ENCODE results near the gene GJB3. TPM values are rescaled to one million over a fixed set of nuclear protein-coding genes. Genes with fewer than 3 reads are reported as not detected.
"Not testable (repeated sequence)": the region's sequence is repeated elsewhere in the genome, so short reads cannot be mapped to it uniquely, and the experiment has no call there.

Gene GJB3
- not detected for total RNA-seq

GRCh38 chr1:34781071-34781843 is at the start of gene GJB3:
GJB3 (plus strand) TSS chr1:34781214; CDS start chr1:34784763, 3,549 bp downstream.
- ATAC-seq (ENCODE audit: low read depth) (no peak), DNase-seq (peak; percentile 44)
- no peaks in the 10 kb centered on the region for H3K4me1 Mint-ChIP-seq
- H3K4me3 Mint-ChIP-seq, result peak within 1 kb of the TSS; percentile 18
- peaks cover 38% of the 10 kb centered on the region for H3K27me3 Mint-ChIP-seq
- no peak within 1 kb of the TSS for H3K27ac Mint-ChIP-seq
- no peaks in the 10 kb centered on the region for H3K36me3 Mint-ChIP-seq
- no peaks in the 10 kb centered on the region for H3K9me3 Mint-ChIP-seq
- POLR2A ChIA-PET, result no interaction called here

GRCh38 chr1:34732831-34733230 is 48.2 kb upstream of the GJB3 start:
- H3K36me3 Mint-ChIP-seq; H3K27ac Mint-ChIP-seq; H3K27me3 Mint-ChIP-seq; POLR2A ChIA-PET; H3K4me3 Mint-ChIP-seq; ATAC-seq (ENCODE audit: low read depth); DNase-seq; H3K9me3 Mint-ChIP-seq; H3K4me1 Mint-ChIP-seq: not testable (repeated sequence)

GRCh38 chr1:34736692-34737091 is 44.3 kb upstream of the GJB3 start:
- Mint-ChIP-seq H3K4me1 (no peaks in the 10 kb centered on the region), H3K36me3 (no peaks in the 10 kb centered on the region), H3K9me3 (no peaks in the 10 kb centered on the region), H3K27ac (no peak overlapping the region), H3K27me3 (peaks cover 7% of the 10 kb centered on the region), H3K4me3 (no peak overlapping the region)
- ATAC-seq (ENCODE audit: low read depth) (no peak), DNase-seq (no peak)
- POLR2A ChIA-PET, result no interaction called here

- H3K9me3 Mint-ChIP-seq; POLR2A ChIA-PET; DNase-seq; H3K4me1 Mint-ChIP-seq; H3K4me3 Mint-ChIP-seq; H3K36me3 Mint-ChIP-seq; ATAC-seq (ENCODE audit: low read depth); H3K27ac Mint-ChIP-seq; H3K27me3 Mint-ChIP-seq: not testable (repeated sequence)
Observed at GRCh38 chr1:34737236-34737635, 43.8 kb upstream of the GJB3 start.

- no peaks in the 10 kb centered on the region for H3K9me3 Mint-ChIP-seq
Observed at GRCh38 chr1:34739613-34740012, 41.4 kb upstream of the GJB3 start.

GRCh38 chr1:34740161-34740868 is 40.7 kb upstream of the GJB3 start:
- H3K4me1 Mint-ChIP-seq, result no peaks in the 10 kb centered on the region
- no peak overlapping the region for H3K27ac Mint-ChIP-seq
- no peaks in the 10 kb centered on the region for H3K9me3 Mint-ChIP-seq
- H3K27me3 Mint-ChIP-seq, result peaks cover 3% of the 10 kb centered on the region
- DNase-seq (no peak), ATAC-seq (ENCODE audit: low read depth) (no peak)
- H3K36me3 Mint-ChIP-seq, result no peaks in the 10 kb centered on the region
- H3K4me3 Mint-ChIP-seq, result no peak overlapping the region
- POLR2A ChIA-PET, result no interaction called here

More at GRCh38 chr1:34739613-34740012, 41.4 kb upstream of the GJB3 start:
- DNase-seq (no peak), ATAC-seq (ENCODE audit: low read depth) (no peak)
- Mint-ChIP-seq H3K27ac (no peak overlapping the region), H3K36me3 (no peaks in the 10 kb centered on the region), H3K4me3 (no peak overlapping the region), H3K4me1 (no peaks in the 10 kb centered on the region), H3K27me3 (peaks cover 3% of the 10 kb centered on the region)
- POLR2A ChIA-PET, result no interaction called here

- H3K27me3 Mint-ChIP-seq, result peaks cover 3% of the 10 kb centered on the region
- POLR2A ChIA-PET, result no interaction called here
- H3K27ac Mint-ChIP-seq, result no peak overlapping the region
- no peaks in the 10 kb centered on the region for H3K4me1 Mint-ChIP-seq
- no peaks in the 10 kb centered on the region for H3K9me3 Mint-ChIP-seq
- no peak overlapping the region for H3K4me3 Mint-ChIP-seq
- peak; percentile 91 for DNase-seq
- H3K36me3 Mint-ChIP-seq, result no peaks in the 10 kb centered on the region
- peak; percentile 93 for ATAC-seq (ENCODE audit: low read depth)
Observed at GRCh38 chr1:34742667-34743270, 38.2 kb upstream of the GJB3 start.

- Mint-ChIP-seq H3K27me3 (peaks cover 3% of the 10 kb centered on the region), H3K36me3 (no peaks in the 10 kb centered on the region), H3K27ac (no peak overlapping the region), H3K4me3 (no peak overlapping the region), H3K4me1 (no peaks in the 10 kb centered on the region), H3K9me3 (no peaks in the 10 kb centered on the region)
- no peak for ATAC-seq (ENCODE audit: low read depth)
- DNase-seq, result no peak
- POLR2A ChIA-PET, result no interaction called here
Observed at GRCh38 chr1:34743775-34744174, 37.2 kb upstream of the GJB3 start.

GRCh38 chr1:34744851-34745250 is 36.2 kb upstream of the GJB3 start:
- no peaks in the 10 kb centered on the region for H3K36me3 Mint-ChIP-seq
- peaks cover 6% of the 10 kb centered on the region for H3K27me3 Mint-ChIP-seq
- H3K4me1 Mint-ChIP-seq, result no peaks in the 10 kb centered on the region
- POLR2A ChIA-PET, result no interaction called here
- ATAC-seq (ENCODE audit: low read depth) (no peak), DNase-seq (no peak)
- no peak overlapping the region for H3K4me3 Mint-ChIP-seq
- no peaks in the 10 kb centered on the region for H3K9me3 Mint-ChIP-seq
- H3K27ac Mint-ChIP-seq, result no peak overlapping the region

- POLR2A ChIA-PET, result no interaction called here
- Mint-ChIP-seq H3K27ac (no peak overlapping the region), H3K36me3 (no peaks in the 10 kb centered on the region), H3K27me3 (peaks cover 2% of the 10 kb centered on the region), H3K9me3 (no peaks in the 10 kb centered on the region), H3K4me1 (no peaks in the 10 kb centered on the region), H3K4me3 (no peak overlapping the region)
- no peak for DNase-seq
- ATAC-seq (ENCODE audit: low read depth), result no peak
Observed at GRCh38 chr1:34745666-34746065, 35.3 kb upstream of the GJB3 start.

- no peak for ATAC-seq (ENCODE audit: low read depth)
- H3K27me3 Mint-ChIP-seq, result peaks cover 2% of the 10 kb centered on the region
Observed at GRCh38 chr1:34746101-34746500, 34.9 kb upstream of the GJB3 start.

GRCh38 chr1:34746785-34747637 is 34.0 kb upstream of the GJB3 start:
- no peak overlapping the region for H3K27ac Mint-ChIP-seq
- peaks cover 2% of the 10 kb centered on the region for H3K27me3 Mint-ChIP-seq
- H3K9me3 Mint-ChIP-seq, result no peaks in the 10 kb centered on the region
- ATAC-seq (ENCODE audit: low read depth), result no peak
- DNase-seq, result no peak
- no peak overlapping the region for H3K4me3 Mint-ChIP-seq
- H3K4me1 Mint-ChIP-seq, result no peaks in the 10 kb centered on the region
- POLR2A ChIA-PET, result no interaction called here
- H3K36me3 Mint-ChIP-seq, result no peaks in the 10 kb centered on the region

More at GRCh38 chr1:34746101-34746500, 34.9 kb upstream of the GJB3 start:
- no peaks in the 10 kb centered on the region for H3K36me3 Mint-ChIP-seq
- H3K4me3 Mint-ChIP-seq, result no peak overlapping the region
- H3K9me3 Mint-ChIP-seq, result no peaks in the 10 kb centered on the region
- no peak overlapping the region for H3K27ac Mint-ChIP-seq
- POLR2A ChIA-PET, result no interaction called here
- H3K4me1 Mint-ChIP-seq, result no peaks in the 10 kb centered on the region
- DNase-seq, result no peak

GRCh38 chr1:34747638-34747941 is 33.4 kb upstream of the GJB3 start:
- DNase-seq (no peak), ATAC-seq (ENCODE audit: low read depth) (no peak)
- POLR2A ChIA-PET, result no interaction called here
- H3K36me3 Mint-ChIP-seq, result no peaks in the 10 kb centered on the region
- H3K4me3 Mint-ChIP-seq, result no peak overlapping the region
- H3K27ac Mint-ChIP-seq, result no peak overlapping the region
- H3K9me3 Mint-ChIP-seq, result no peaks in the 10 kb centered on the region
- H3K4me1 Mint-ChIP-seq, result no peaks in the 10 kb centered on the region
- peaks cover 2% of the 10 kb centered on the region for H3K27me3 Mint-ChIP-seq

All from activated naive CD8-positive, alpha-beta T cell treated with anti-CD3 and anti-CD28 coated beads, Interleukin-2, amount 10 ng/mL, durations not matched to agents 7 days and 5 days (primary cell).